Osteoblast (primary cell): ENCODE results near the gene CBLL1. TPM values are rescaled to one million over a fixed set of nuclear protein-coding genes. Genes with fewer than 3 reads are reported as not detected.
A peak's percentile ranks its signal among the peaks of the same experiment; 100 is the strongest.

Source experiments
- DNase-seq: peaks from one replicate; pipeline ENCODE4 v3.0.0; 2011; ENCODE audit warnings: low spot score, mixed read lengths; ENCODE audit not compliant: insufficient read length; ENCODE audit errors: missing footprints
- H2AFZ ChIP-seq: 2 replicates; pipeline ENCODE4 v1.6.0; 2011; ENCODE audit warnings: mild to moderate bottlenecking, low read length
- H3K27ac ChIP-seq: 2 replicates; pipeline ENCODE4 v1.5.1; 2011; ENCODE audit warnings: mild to moderate bottlenecking, low read depth, low read length, moderate library complexity
- H3K27me3 ChIP-seq: 2 replicates; pipeline ENCODE4 v1.6.0; 2012; ENCODE audit warnings: mild to moderate bottlenecking, control low read depth, inconsistent platforms, low read length, moderate library complexity; ENCODE audit not compliant: insufficient read depth
- H3K36me3 ChIP-seq: 2 replicates; pipeline ENCODE4 v1.5.1; 2011; ENCODE audit warnings: mild to moderate bottlenecking, low read length, control low read depth, moderate library complexity; ENCODE audit not compliant: insufficient read depth
- H3K4me1 ChIP-seq: 2 replicates; pipeline ENCODE4 v1.5.1; 2011; ENCODE audit warnings: mild to moderate bottlenecking, low read length, control low read depth, moderate library complexity; ENCODE audit not compliant: insufficient read depth
- H3K4me2 ChIP-seq: 2 replicates; pipeline ENCODE4 v1.6.0; 2011; ENCODE audit warnings: mild to moderate bottlenecking, low read length; ENCODE audit not compliant: insufficient read depth
- H3K4me3 ChIP-seq: fragments of 200-600 bp; sonication (generic); 3 replicates; pipeline ENCODE4 v1.5.1; 2012; ENCODE audit warnings: mild to moderate bottlenecking, low read length, inconsistent platforms; ENCODE audit not compliant: insufficient read depth
- H3K79me2 ChIP-seq: 2 replicates; pipeline ENCODE4 v1.6.0; 2012; ENCODE audit warnings: mild to moderate bottlenecking, low read length, control low read depth, inconsistent platforms; ENCODE audit not compliant: insufficient read depth
- H3K9me3 ChIP-seq: 2 replicates; pipeline ENCODE4 v1.5.1; 2011; ENCODE audit warnings: low read depth, low read length, control low read depth
- H4K20me1 ChIP-seq: 2 replicates; pipeline ENCODE4 v1.6.0; 2012; ENCODE audit warnings: mild to moderate bottlenecking, low read length, control low read depth; ENCODE audit not compliant: insufficient read depth
- CTCF ChIP-seq: IDR thresholded peaks from 2 replicates; pipeline ENCODE4 v1.5.1; 2011; ENCODE audit warnings: mild to moderate bottlenecking, low read depth, low read length, moderate library complexity; ENCODE audit errors: extremely low read depth
- total RNA-seq: library from RNA; depleted of rRNA; stranded (reverse); fragments of >200 nt; gene quantifications from 2 replicates; pipeline ENCODE4 v1.2.3, GENCODE V29; 2012

The CBLL1 gene
- total RNA-seq, 1 donor, result 25.7 TPM

GRCh38 chr7:107712896-107713295, 31.0 kb upstream of the CBLL1 start:
- Histone ChIP-seq H2AFZ (no peak overlapping the region), H3K9me3 (no peaks in the 10 kb centered on the region), H4K20me1 (no peaks in the 10 kb centered on the region), H3K27ac (no peak overlapping the region), H3K4me3 (no peak overlapping the region), H3K36me3 (no peaks in the 10 kb centered on the region), H3K4me2 (no peak overlapping the region), H3K27me3 (no peaks in the 10 kb centered on the region), H3K79me2 (no peaks in the 10 kb centered on the region), H3K4me1 (peaks cover 12% of the 10 kb centered on the region)
- TF ChIP-seq CTCF, result no peak
- DNase-seq, result no peak

- H3K9me3 ChIP-seq, result no peaks in the 10 kb centered on the region
- H3K36me3 ChIP-seq, result no peaks in the 10 kb centered on the region
- DNase-seq, result no peak
- peak overlapping the region; percentile 30 for H3K4me2 ChIP-seq
- H3K4me3 ChIP-seq, result no peak overlapping the region
- no peaks in the 10 kb centered on the region for H3K79me2 ChIP-seq
- H2AFZ ChIP-seq, result no peak overlapping the region
- no peak for TF ChIP-seq CTCF
- no peaks in the 10 kb centered on the region for H4K20me1 ChIP-seq
- H3K27ac ChIP-seq, result no peak overlapping the region
- no peaks in the 10 kb centered on the region for H3K27me3 ChIP-seq
- H3K4me1 ChIP-seq, result peaks cover 12% of the 10 kb centered on the region
Measured at GRCh38 chr7:107715531-107715930, 28.4 kb upstream of the CBLL1 start.

GRCh38 chr7:107718456-107719193, 25.3 kb upstream of the CBLL1 start:
- Histone ChIP-seq H3K4me2 (no peak overlapping the region), H3K36me3 (no peaks in the 10 kb centered on the region), H3K79me2 (no peaks in the 10 kb centered on the region), H3K9me3 (no peaks in the 10 kb centered on the region), H3K4me1 (peaks cover 8% of the 10 kb centered on the region), H3K27ac (no peak overlapping the region), H3K27me3 (no peaks in the 10 kb centered on the region), H2AFZ (no peak overlapping the region), H4K20me1 (no peaks in the 10 kb centered on the region), H3K4me3 (no peak overlapping the region)
- no peak for TF ChIP-seq CTCF
- DNase-seq, result no peak

GRCh38 chr7:107721286-107721685, 22.7 kb upstream of the CBLL1 start:
- Histone ChIP-seq H3K27me3 (peaks cover 6% of the 10 kb centered on the region), H3K4me3 (no peak overlapping the region)
- TF ChIP-seq CTCF, result no peak

More at GRCh38 chr7:107721286-107721685, 22.7 kb upstream of the CBLL1 start:
- Histone ChIP-seq H2AFZ (no peak overlapping the region), H3K27ac (no peak overlapping the region), H3K36me3 (no peaks in the 10 kb centered on the region), H4K20me1 (no peaks in the 10 kb centered on the region), H3K4me2 (no peak overlapping the region), H3K79me2 (no peaks in the 10 kb centered on the region), H3K9me3 (no peaks in the 10 kb centered on the region), H3K4me1 (no peaks in the 10 kb centered on the region)
- DNase-seq, result no peak
